MM.1S (cell line): ENCODE data around the gene CA9.

ENCODE experiments used
- EZH2phosphoT487 ChIP-seq: fragments of 300-600 bp; sonication (generic); IDR thresholded peaks from 2 replicates; pipeline ENCODE4 v1.6.1; 2018; ENCODE audit warnings: antibody characterized with exemption, low read length
- TF ChIP-seq, protein P1 (sequence below): fragments of 300-600 bp; sonication (generic); IDR thresholded peaks from 2 replicates; pipeline ENCODE4 v1.5.1; 2016; ENCODE audit warnings: antibody characterized with exemption, low read length, mixed read lengths

DNA sequence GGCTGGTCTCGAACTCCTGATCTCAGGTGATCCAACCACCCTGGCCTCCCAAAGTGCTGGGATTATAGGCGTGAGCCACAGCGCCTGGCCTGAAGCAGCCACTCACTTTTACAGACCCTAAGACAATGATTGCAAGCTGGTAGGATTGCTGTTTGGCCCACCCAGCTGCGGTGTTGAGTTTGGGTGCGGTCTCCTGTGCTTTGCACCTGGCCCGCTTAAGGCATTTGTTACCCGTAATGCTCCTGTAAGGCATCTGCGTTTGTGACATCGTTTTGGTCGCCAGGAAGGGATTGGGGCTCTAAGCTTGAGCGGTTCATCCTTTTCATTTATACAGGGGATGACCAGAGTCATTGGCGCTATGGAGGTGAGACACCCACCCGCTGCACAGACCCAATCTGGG, 1.5 kb downstream of the CA9 start:
- TF ChIP-seq, protein P1, sequence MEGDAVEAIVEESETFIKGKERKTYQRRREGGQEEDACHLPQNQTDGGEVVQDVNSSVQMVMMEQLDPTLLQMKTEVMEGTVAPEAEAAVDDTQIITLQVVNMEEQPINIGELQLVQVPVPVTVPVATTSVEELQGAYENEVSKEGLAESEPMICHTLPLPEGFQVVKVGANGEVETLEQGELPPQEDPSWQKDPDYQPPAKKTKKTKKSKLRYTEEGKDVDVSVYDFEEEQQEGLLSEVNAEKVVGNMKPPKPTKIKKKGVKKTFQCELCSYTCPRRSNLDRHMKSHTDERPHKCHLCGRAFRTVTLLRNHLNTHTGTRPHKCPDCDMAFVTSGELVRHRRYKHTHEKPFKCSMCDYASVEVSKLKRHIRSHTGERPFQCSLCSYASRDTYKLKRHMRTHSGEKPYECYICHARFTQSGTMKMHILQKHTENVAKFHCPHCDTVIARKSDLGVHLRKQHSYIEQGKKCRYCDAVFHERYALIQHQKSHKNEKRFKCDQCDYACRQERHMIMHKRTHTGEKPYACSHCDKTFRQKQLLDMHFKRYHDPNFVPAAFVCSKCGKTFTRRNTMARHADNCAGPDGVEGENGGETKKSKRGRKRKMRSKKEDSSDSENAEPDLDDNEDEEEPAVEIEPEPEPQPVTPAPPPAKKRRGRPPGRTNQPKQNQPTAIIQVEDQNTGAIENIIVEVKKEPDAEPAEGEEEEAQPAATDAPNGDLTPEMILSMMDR, result no peak
- TF ChIP-seq EZH2phosphoT487, result no peak
